Measurements from ENCODE around the gene DNM1.
"Not testable (repeated sequence)": the region's sequence is repeated elsewhere in the genome, so short reads cannot be mapped to it uniquely, and the experiment has no call there.

DNM1 gene

GRCh38 chr9:128253140-128253990 lies 50.2 kb downstream of the DNM1 start:
- DNase-seq = no peak

- DNase-seq = no peak
These were observed 50.8 kb downstream of the DNM1 start for GRCh38 chr9:128253991-128254346.

- DNase-seq = no peak
These were observed 51.2 kb downstream of the DNM1 start for GRCh38 chr9:128254362-128254761.

- DNase-seq = peak; percentile 32
These were observed 51.9 kb downstream of the DNM1 start for GRCh38 chr9:128254855-128255759.

GRCh38 chr9:128257086-128257825 lies 54.1 kb downstream of the DNM1 start:
- DNase-seq = no peak

- no peak for DNase-seq
These were observed 54.7 kb downstream of the DNM1 start for GRCh38 chr9:128257907-128258306.

GRCh38 chr9:128258326-128258725 lies 55.1 kb downstream of the DNM1 start:
- DNase-seq = no peak

- DNase-seq = no peak
These were observed 56.0 kb downstream of the DNM1 start for GRCh38 chr9:128259156-128259555.

GRCh38 chr9:128260340-128260739 lies 57.2 kb downstream of the DNM1 start:
- no peak for DNase-seq

- DNase-seq = no peak
These were observed 59.5 kb downstream of the DNM1 start for GRCh38 chr9:128262687-128263086.

GRCh38 chr9:128265348-128265847 lies 62.2 kb downstream of the DNM1 start:
- DNase-seq = no peak

GRCh38 chr9:128266868-128267590 lies 63.9 kb downstream of the DNM1 start:
- DNase-seq = no peak

GRCh38 chr9:128271112-128271511 lies 67.9 kb downstream of the DNM1 start:
- DNase-seq = no peak

GRCh38 chr9:128271512-128271911 lies 68.3 kb downstream of the DNM1 start:
- DNase-seq = no peak

GRCh38 chr9:128274245-128274644 lies 71.1 kb downstream of the DNM1 start:
- DNase-seq = no peak

GRCh38 chr9:128275198-128276007 lies 72.2 kb downstream of the DNM1 start, which contains the start of gene GOLGA2:
TSS of gene GOLGA2 (minus strand) at chr9:128276007. CDS start at chr9:128275976, 31 bp downstream.
- peak; percentile 4 for DNase-seq

- peak; percentile 98 for DNase-seq
These were observed 72.9 kb downstream of the DNM1 start, which contains the start of gene SWI5 for GRCh38 chr9:128276008-128276573. TSS of gene SWI5 (plus strand) at chr9:128276276.

GRCh38 chr9:128276574-128277270 lies 73.5 kb downstream of the DNM1 start:
- DNase-seq = peak; percentile 21

- DNase-seq = not testable (repeated sequence)
These were observed 76.2 kb downstream of the DNM1 start for GRCh38 chr9:128279088-128280073.
